OCI-LY7 (cell line): ENCODE measurements around the gene FAM20A. TPM values are rescaled to one million over a fixed set of nuclear protein-coding genes. Genes with fewer than 3 reads are reported as not detected.

Experiments
- BruUV-seq: library from RNA; stranded (reverse); fragments of 400-500 nt; replicated peaks from 2 replicates; lab custom pipeline; 2021; lab: Mats Ljungman, UMichigan
- CTCF ChIA-PET: fragments of 300-600 bp; sonication (Branson Sonifier 250); formaldehyde crosslinking; loops from one replicate; lab custom pipeline; 2022; ENCODE audit warnings: antibody characterized with exemption; ENCODE audit not compliant: unreplicated experiment; lab: Charles Lee
- POLR2A ChIA-PET: fragments of 300-600 bp; sonication (Branson Sonifier 250); formaldehyde crosslinking; loops from one replicate; lab custom pipeline; 2022; ENCODE audit warnings: antibody characterized with exemption; lab: Charles Lee
- DNase-seq: peaks from one replicate; pipeline ENCODE4 v3.0.0-alpha.2; 2015; ENCODE audit warnings: low spot score
- H2AFZ ChIP-seq: fragments of 200-600 bp; sonication (generic), shearing (Covaris generic); 2 replicates; pipeline ENCODE4 v1.6.1; 2014; ENCODE audit warnings: mild to moderate bottlenecking, antibody characterized with exemption, low read length, moderate library complexity
- H3K27ac ChIP-seq: fragments of 200-600 bp; sonication (generic); 2 replicates; pipeline ENCODE4 v1.5.1; 2014; ENCODE audit warnings: mixed run types, low read depth, mild to moderate bottlenecking, moderate library complexity, low read length, inconsistent platforms; ENCODE audit not compliant: poor library complexity, severe bottlenecking
- H3K36me3 ChIP-seq: fragments of 200-600 bp; sonication (generic); 2 replicates; pipeline ENCODE4 v1.6.1; 2014; ENCODE audit warnings: mild to moderate bottlenecking, antibody characterized with exemption, low read length, moderate library complexity, mixed read lengths; ENCODE audit not compliant: insufficient read depth
- H3K4me1 ChIP-seq: fragments of 200-600 bp; sonication (generic); 2 replicates; pipeline ENCODE4 v1.5.1; 2014; ENCODE audit warnings: mild to moderate bottlenecking, low read length; ENCODE audit not compliant: insufficient read depth, poor library complexity, severe bottlenecking
- H3K4me2 ChIP-seq: fragments of 200-600 bp; sonication (generic); 2 replicates; pipeline ENCODE4 v1.6.1; 2014; ENCODE audit warnings: mild to moderate bottlenecking, low read length
- H3K4me3 ChIP-seq: fragments of 200-600 bp; sonication (generic); 2 replicates; pipeline ENCODE4 v1.5.1; 2014; ENCODE audit warnings: mild to moderate bottlenecking, low read depth, low read length; ENCODE audit not compliant: poor library complexity, severe bottlenecking
- H3K79me2 ChIP-seq: fragments of 200-600 bp; sonication (generic); 2 replicates; pipeline ENCODE4 v1.6.1; 2016; ENCODE audit warnings: low read depth, mild to moderate bottlenecking, low read length, moderate library complexity, mixed read lengths; ENCODE audit not compliant: insufficient read depth
- H3K9me2 ChIP-seq: fragments of 200-600 bp; sonication (generic); 2 replicates; pipeline ENCODE4 v1.6.1; 2016; ENCODE audit warnings: mild to moderate bottlenecking, low read length, mixed read lengths; ENCODE audit not compliant: insufficient read depth
- H3K9me3 ChIP-seq: fragments of 200-600 bp; sonication (generic); 2 replicates; pipeline ENCODE4 v1.6.1; 2014; ENCODE audit warnings: mild to moderate bottlenecking, mixed run types, low read length, mixed read lengths
- H4K20me1 ChIP-seq: fragments of 200-600 bp; sonication (generic); 2 replicates; pipeline ENCODE4 v1.6.1; 2014; ENCODE audit warnings: mild to moderate bottlenecking, antibody characterized with exemption, low read length, moderate library complexity, mixed read lengths; ENCODE audit not compliant: insufficient read depth
- CTCF ChIP-seq: fragments of 200-600 bp; sonication (generic); conservative IDR thresholded peaks from 2 replicates; pipeline ENCODE4 v1.5.1; 2014; ENCODE audit warnings: mild to moderate bottlenecking, antibody characterized with exemption, low read length, moderate library complexity, mixed read lengths
- EZH2phosphoT487 ChIP-seq: fragments of 200-600 bp; sonication (generic); IDR thresholded peaks from 2 replicates; pipeline ENCODE4 v1.6.1; 2018; ENCODE audit warnings: low read depth, borderline replicate concordance, mild to moderate bottlenecking, mixed run types, antibody characterized with exemption, low read length, moderate library complexity, mixed read lengths
- intact Hi-C: fragments of 100-400 bp; cut with micrococcal nuclease; formaldehyde crosslinking; loops from one replicate; pipeline ENCODE4 v1.10.0; 2022; ENCODE audit not compliant: unreplicated experiment
- total RNA-seq, 2 experiments: library from RNA; depleted of rRNA in 1 of 2; stranded (reverse); fragments of >200 nt in 1 of 2; shearing (Covaris generic) in 1 of 2; gene quantifications; 2 replicates each; pipeline ENCODE4 v1.2.3, GENCODE V29; 2014 to 2022

Gene FAM20A
- total RNA-seq, 2 experiments from 2014 or later, result not detected

GRCh38 chr17:68570526-68570925 is 30.6 kb downstream of the FAM20A start:
- Histone ChIP-seq H3K4me2 (no peak overlapping the region), H3K9me3 (no peaks in the 10 kb centered on the region), H3K4me3 (no peak overlapping the region), H3K4me1 (no peaks in the 10 kb centered on the region), H2AFZ (no peak overlapping the region), H3K27ac (no peak overlapping the region), H3K79me2 (no peaks in the 10 kb centered on the region), H4K20me1 (no peaks in the 10 kb centered on the region), H3K9me2 (no peaks in the 10 kb centered on the region), H3K36me3 (no peaks in the 10 kb centered on the region)
- DNase-seq, result no peak
- no TSS peak for BruUV-seq
- TF ChIP-seq CTCF (no peak), EZH2phosphoT487 (no peak)
- POLR2A ChIA-PET, result interaction anchor here (0.8 to 1.6 kb wide), 2 partner anchors 8 to 44 kb away, joined by 5 to 6 read pairs; no protein-coding TSS in a partner anchor
- intact Hi-C loops, result no loop called here
- CTCF ChIA-PET, result no interaction called here

- ChIA-PET POLR2A (interaction anchor here (0.6 to 1.4 kb wide), 5 partner anchors 9 to 1603 kb away, joined by 3 to 5 read pairs (median 4); no protein-coding TSS in a partner anchor), CTCF (interaction anchor here (0.8 kb wide), 1 partner anchor 20 kb away, joined by 3 read pairs; no protein-coding TSS in a partner anchor)
- DNase-seq, result no peak
- TF ChIP-seq CTCF, result no peak
- no peak for TF ChIP-seq EZH2phosphoT487
- Histone ChIP-seq H4K20me1 (no peaks in the 10 kb centered on the region), H3K36me3 (no peaks in the 10 kb centered on the region), H3K4me1 (no peaks in the 10 kb centered on the region), H3K9me3 (no peaks in the 10 kb centered on the region), H3K27ac (no peak overlapping the region), H3K4me3 (no peak overlapping the region), H2AFZ (no peak overlapping the region), H3K79me2 (no peaks in the 10 kb centered on the region), H3K9me2 (no peaks in the 10 kb centered on the region), H3K4me2 (no peak overlapping the region)
- intact Hi-C loops, result loop anchor here (10.0 kb wide), 1 partner anchor 665 kb away; no protein-coding TSS in a partner anchor
- no TSS peak for BruUV-seq
These were observed 31.8 kb downstream of the FAM20A start for GRCh38 chr17:68569346-68569745.

GRCh38 chr17:68568581-68568980 is 32.6 kb downstream of the FAM20A start:
- Histone ChIP-seq H3K27ac (no peak overlapping the region), H3K4me3 (no peak overlapping the region), H4K20me1 (no peaks in the 10 kb centered on the region), H3K79me2 (no peaks in the 10 kb centered on the region), H3K36me3 (no peaks in the 10 kb centered on the region), H3K4me2 (no peak overlapping the region), H3K4me1 (no peaks in the 10 kb centered on the region), H3K9me3 (no peaks in the 10 kb centered on the region), H3K9me2 (no peaks in the 10 kb centered on the region), H2AFZ (no peak overlapping the region)
- DNase-seq, result no peak
- TF ChIP-seq EZH2phosphoT487, result no peak
- no peak for TF ChIP-seq CTCF
- intact Hi-C loops, result loop anchor here (10.0 kb wide), 1 partner anchor 666 kb away; no protein-coding TSS in a partner anchor
- POLR2A ChIA-PET, result interaction anchor here (0.6 to 1.4 kb wide), 4 partner anchors 9 to 1604 kb away, joined by 4 to 5 read pairs (median 4); no protein-coding TSS in a partner anchor
- CTCF ChIA-PET, result interaction anchor here (0.6 kb wide), 1 partner anchor 25 kb away, joined by 3 read pairs; no protein-coding TSS in a partner anchor
- BruUV-seq, result no TSS peak
